SU-DHL-6 (cell line): ENCODE measurements around the gene KLKB1.

Experiments used
- CTCF ChIP-seq: fragments of 200-600 bp; sonication (generic); IDR thresholded peaks from one replicate; pipeline ENCODE4 v1.5.1; 2017; ENCODE audit warnings: antibody characterized with exemption, mild to moderate bottlenecking, low read length, moderate library complexity; ENCODE audit not compliant: insufficient read depth, poor library complexity, severe bottlenecking
- EZH2phosphoT487 ChIP-seq: fragments of 200-600 bp; sonication (generic), shearing (Covaris generic); conservative IDR thresholded peaks from 2 replicates; pipeline ENCODE4 v1.6.1; 2018; ENCODE audit warnings: mild to moderate bottlenecking, antibody characterized with exemption, low read length, moderate library complexity, mixed read lengths

- TF ChIP-seq CTCF, result no peak
- TF ChIP-seq EZH2phosphoT487, result no peak
Observed at GRCh38 chr4:186299291-186299690, 72.0 kb downstream of the KLKB1 start.
